Measurements from ENCODE around the gene HDAC8.
"Not testable (repeated sequence)": the region's sequence is repeated elsewhere in the genome, so short reads cannot be mapped to it uniquely, and the experiment has no call there.

The HDAC8 gene

GRCh38 chrX:72495046-72495445 lies 77.6 kb downstream of the HDAC8 start:
- TF ChIP-seq CTCF (IDR thresholded peaks at IDR 0.05), result no peak
- H3K27me3 Mint-ChIP-seq (ENCODE audit: low read depth, poor library complexity), result no peaks in the 10 kb centered on the region
- no peak for DNase-seq
- peaks cover 42% of the 10 kb centered on the region for H3K36me3 Mint-ChIP-seq (ENCODE audit: low read depth)
- H3K4me3 Mint-ChIP-seq, result no peak overlapping the region
- H3K27ac Mint-ChIP-seq, result no peak overlapping the region
- H3K4me1 Mint-ChIP-seq, result peaks cover 8% of the 10 kb centered on the region
- H3K9me3 Mint-ChIP-seq, result peaks cover 37% of the 10 kb centered on the region

GRCh38 chrX:72492499-72492898 lies 80.1 kb downstream of the HDAC8 start:
- Mint-ChIP-seq H3K4me3 (no peak overlapping the region), H3K27ac (no peak overlapping the region), H3K9me3 (peaks cover 33% of the 10 kb centered on the region), H3K4me1 (peaks cover 3% of the 10 kb centered on the region), H3K36me3 (ENCODE audit: low read depth) (peaks cover 47% of the 10 kb centered on the region), H3K27me3 (ENCODE audit: low read depth, poor library complexity) (no peaks in the 10 kb centered on the region)
- DNase-seq, result no peak
- no peak for TF ChIP-seq CTCF (IDR thresholded peaks at IDR 0.05)

GRCh38 chrX:72490221-72490620 lies 82.4 kb downstream of the HDAC8 start:
- H3K9me3 Mint-ChIP-seq, result peaks cover 44% of the 10 kb centered on the region
- not testable (repeated sequence) for H3K4me1 Mint-ChIP-seq; H3K4me3 Mint-ChIP-seq; H3K27me3 Mint-ChIP-seq (ENCODE audit: low read depth, poor library complexity); H3K27ac Mint-ChIP-seq; DNase-seq
- peaks cover 61% of the 10 kb centered on the region for H3K36me3 Mint-ChIP-seq (ENCODE audit: low read depth)

GRCh38 chrX:72487661-72488060 lies 85.0 kb downstream of the HDAC8 start:
- Mint-ChIP-seq H3K4me3 (no peak overlapping the region), H3K27ac (no peak overlapping the region), H3K4me1 (peaks cover 5% of the 10 kb centered on the region), H3K36me3 (ENCODE audit: low read depth) (peaks cover 67% of the 10 kb centered on the region), H3K27me3 (ENCODE audit: low read depth, poor library complexity) (peaks cover 3% of the 10 kb centered on the region), H3K9me3 (peaks cover 50% of the 10 kb centered on the region)
- TF ChIP-seq CTCF (IDR thresholded peaks at IDR 0.05), result no peak
- no peak for DNase-seq

GRCh38 chrX:72479324-72480274 lies 93.0 kb downstream of the HDAC8 start:
- Mint-ChIP-seq H3K9me3 (peaks cover 38% of the 10 kb centered on the region), H3K27ac (peak overlapping the region; percentile 92), H3K4me3 (peak overlapping the region; percentile 10), H3K36me3 (ENCODE audit: low read depth) (peaks cover 42% of the 10 kb centered on the region), H3K27me3 (ENCODE audit: low read depth, poor library complexity) (peaks cover 3% of the 10 kb centered on the region), H3K4me1 (peaks cover 14% of the 10 kb centered on the region)
- TF ChIP-seq CTCF (IDR thresholded peaks at IDR 0.05), result no peak
- DNase-seq, result no peak

- Mint-ChIP-seq H3K27ac (peak overlapping the region; percentile 92), H3K4me1 (peaks cover 14% of the 10 kb centered on the region), H3K9me3 (peaks cover 38% of the 10 kb centered on the region), H3K36me3 (ENCODE audit: low read depth) (peaks cover 40% of the 10 kb centered on the region), H3K27me3 (ENCODE audit: low read depth, poor library complexity) (peaks cover 3% of the 10 kb centered on the region), H3K4me3 (no peak overlapping the region)
- TF ChIP-seq CTCF (IDR thresholded peaks at IDR 0.05), result no peak
- no peak for DNase-seq
Measured at GRCh38 chrX:72478853-72479252, 93.8 kb downstream of the HDAC8 start.
